Midbrain (tissue), 1 donor: ENCODE measurements around the gene PALS1.
A peak's percentile ranks its signal among the peaks of the same experiment; 100 is the strongest.
"Not testable (repeated sequence)": the region's sequence is repeated elsewhere in the genome, so short reads cannot be mapped to it uniquely, and the experiment has no call there.

ENCODE experiments used
- DNase-seq: peaks from one replicate; lab custom pipeline; 2025; lab: John Stamatoyannopoulos, UW

PALS1 gene

DNA sequence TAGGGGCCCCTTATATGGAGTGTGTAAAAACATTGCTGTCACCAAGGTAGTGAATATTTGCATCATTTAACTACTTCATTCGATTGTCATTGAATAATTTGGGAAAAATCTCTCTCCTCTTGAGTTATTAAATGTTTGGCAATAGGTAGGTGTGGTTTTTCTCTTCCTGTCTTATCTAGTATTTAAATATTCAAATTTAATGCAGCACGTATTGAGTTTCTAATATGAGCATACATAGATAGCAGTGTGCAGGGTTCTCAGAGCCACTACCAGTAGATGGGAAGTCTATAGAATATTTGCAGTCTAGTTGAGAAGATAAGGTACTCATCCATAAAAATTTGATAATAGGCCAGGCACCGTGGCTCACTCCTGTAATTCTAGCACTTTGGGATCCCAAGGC, 16.7 kb downstream of the PALS1 start:
- DNase-seq = no peak

DNA sequence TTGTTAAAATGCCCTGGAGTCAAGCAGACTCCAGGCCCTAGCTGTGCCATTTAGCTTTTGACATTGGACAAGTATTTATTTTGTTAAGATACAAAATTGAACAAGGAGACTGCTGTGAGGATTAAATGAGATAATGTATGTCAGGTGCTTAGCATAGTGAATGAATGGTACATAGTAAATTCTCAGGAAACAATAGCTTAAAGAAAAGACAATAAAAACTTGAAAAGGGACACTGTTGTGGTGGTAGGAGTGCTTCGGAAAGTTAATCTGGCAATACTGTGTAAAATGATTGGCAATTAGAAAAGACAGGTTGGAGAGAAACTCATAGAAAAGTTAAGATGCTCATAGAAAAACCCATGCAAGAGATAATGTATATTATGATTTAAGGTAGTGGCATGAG, 19.7 kb downstream of the PALS1 start:
- DNase-seq = no peak

DNA sequence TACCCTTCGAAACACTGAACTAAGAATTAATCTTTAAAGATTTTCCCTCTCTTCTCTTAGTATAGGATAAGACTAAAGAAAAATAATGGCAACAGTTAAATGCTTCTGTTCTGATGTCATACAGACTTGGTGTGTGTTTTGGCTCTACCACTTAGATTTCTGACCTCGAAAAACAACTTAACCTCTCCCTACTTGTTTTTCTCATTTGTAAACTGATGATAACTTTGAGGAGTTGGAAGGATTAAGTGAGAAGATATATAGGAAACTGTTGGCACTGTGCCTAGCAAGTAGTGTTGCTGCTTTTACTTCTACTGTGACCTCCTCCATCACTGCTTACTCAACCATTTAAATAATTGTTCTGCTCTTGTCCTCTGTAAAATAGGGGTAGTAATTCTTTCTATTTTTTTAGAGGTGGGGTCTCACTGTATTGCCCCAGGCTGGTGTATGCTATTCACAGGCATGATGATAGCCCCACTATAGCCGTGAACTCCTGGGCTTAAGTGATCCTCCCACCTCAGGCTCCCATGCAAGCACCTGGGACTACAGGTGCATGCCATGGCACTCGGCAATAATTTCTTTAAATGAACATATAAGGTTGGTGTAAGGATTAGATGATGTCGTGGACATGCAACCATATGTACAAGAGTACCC, 22.4 kb downstream of the PALS1 start:
- no peak for DNase-seq

DNA sequence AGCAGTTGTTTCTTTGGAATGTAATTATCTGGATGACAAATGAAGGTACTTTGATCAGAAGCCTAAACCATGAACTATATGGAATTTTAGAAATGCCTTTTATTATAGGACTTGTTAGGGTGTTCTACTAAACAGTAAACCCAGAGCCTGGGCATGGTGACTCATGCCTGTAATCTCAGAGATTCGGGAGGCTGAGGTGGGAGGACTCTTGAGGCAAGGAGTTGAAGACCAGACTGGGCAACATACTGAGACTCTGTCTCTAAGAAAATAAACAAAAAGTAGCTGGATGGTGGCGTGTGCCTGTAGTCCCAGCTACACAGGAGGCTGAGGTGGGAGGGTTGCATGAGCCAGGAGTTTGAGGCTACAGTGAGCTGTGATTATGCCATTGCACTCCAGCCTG, 23.9 kb downstream of the PALS1 start:
- DNase-seq = no peak

DNA sequence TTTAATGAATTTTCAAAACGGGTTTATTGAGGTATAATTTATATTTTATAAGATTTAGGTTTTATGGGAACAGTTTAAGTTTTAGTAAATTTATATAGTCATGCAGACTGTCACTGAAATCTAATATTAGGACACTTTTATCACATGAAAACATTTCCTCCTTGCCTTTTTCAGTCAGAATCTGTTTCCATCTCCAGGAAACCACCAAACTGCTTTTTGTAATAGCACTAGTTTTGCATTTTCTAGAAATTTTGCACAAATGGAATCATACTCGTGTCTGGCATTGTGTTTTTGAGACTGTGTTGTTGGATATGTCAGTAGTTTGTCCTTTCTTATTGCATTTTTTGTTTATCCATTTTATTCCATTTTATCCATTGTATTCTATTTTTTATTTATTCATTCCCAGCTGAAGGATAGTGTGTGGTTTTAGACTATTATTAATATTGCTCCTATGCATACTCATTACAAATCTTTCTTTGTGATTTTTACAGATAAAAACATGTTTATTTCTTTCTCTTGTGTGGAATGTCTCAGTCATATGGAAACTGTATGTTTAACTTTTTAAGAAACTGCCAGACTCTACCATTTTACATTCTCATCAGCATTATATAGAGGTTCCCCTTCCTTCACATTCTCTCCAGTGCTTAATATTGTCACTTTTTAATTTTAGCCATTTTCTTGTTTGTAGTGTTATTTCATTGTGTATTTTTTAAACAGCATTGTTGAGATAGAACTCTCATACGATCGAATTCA, 26.5 kb downstream of the PALS1 start:
- DNase-seq = no peak

DNA sequence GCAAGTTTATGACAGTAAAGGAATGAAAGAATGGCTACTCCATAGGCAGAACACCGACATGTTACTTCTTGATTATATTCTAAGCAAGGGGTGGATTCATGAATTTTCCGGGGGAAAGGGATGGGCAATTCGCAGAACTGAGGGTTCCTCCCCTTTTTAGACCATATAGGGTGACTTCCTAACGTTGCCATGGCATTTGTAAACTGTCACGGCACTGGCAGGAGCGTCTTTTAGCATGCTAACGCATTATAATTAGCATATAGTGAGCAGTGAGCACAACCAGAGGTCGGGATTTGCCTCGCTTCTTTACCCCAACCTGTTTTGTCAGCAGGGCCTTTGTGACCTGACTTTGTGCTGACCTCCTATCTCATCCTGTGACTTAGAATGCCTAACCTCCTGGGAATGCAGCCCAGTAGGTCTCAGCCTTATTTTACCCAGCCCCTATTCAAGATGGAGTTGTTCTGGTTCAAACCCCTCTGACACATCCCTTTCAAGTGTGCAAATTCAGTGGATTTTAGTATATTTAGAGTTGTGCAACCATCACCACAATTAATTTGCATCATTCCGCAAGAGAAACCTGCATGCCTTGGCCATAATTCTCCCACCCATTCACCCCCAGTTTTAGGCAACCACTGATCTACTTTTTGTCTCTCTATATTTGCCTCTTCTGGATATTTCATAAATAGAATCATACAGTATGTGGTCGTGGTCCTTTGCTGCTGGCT, 27.4 kb downstream of the PALS1 start:
- DNase-seq = no peak

DNA sequence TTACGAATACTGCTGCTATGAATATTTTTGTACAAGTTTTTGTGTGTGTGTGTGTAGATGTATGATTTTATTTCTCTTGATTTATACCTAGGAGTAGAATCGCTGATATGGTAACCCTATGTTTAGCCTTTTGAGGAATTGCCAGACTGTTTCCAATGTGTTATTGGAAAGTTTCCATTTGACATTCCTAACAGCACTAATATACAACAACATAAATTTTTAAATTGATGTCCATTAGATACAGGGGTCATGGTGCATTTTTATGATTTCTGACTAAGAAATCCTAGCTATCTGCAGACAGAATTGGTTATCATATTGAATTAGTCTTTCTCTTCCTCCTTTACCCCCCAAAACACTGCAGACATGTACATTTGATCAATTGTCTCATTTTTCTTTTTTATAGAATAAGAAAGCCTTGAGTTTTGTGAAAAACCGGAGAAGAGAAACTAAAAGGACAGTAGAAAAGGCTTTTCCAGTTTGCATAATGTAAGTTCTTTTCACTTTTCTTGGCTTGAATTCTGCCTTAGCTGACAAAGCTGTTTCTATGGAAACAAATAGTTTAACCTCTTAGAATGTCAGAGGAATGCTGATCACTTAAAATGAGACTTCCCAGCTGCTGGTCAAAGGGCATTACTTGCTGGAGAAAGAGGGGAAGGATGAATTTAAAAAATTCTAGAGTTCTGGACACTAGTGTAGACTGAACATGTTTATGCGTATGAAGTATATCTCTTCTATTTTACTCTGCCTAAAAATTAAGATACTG, 28.2 kb downstream of the PALS1 start:
- DNase-seq = peak; percentile 48

DNA sequence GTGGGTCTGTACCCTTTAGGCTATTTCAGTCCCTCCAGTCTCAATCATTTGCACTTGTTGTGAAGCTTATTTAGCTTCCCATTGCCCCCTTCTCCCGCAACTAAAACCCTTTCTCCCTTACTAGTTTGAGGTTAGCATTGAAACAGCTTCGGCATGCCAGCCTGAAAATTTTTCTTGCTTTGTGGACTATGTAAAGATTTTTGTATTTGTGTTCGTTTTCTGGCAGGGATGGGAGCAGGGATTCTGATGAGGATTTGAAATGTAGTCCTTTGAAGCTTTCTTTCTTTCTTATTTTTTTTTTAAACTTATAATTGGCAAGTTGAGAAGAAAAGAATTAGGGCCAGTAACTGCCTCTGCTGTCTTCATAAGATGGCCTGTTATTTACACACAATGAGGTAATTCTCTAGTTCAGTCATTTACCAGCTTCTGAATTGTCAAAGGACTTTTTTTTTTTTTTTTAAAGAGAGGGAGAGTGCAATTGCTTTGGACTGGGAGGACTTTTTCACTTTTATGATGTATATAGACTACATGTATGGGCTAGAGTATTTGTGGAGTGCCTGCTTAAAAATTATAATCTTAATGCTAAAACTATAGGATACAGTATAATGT, 29.0 kb downstream of the PALS1 start:
- peak; percentile 54 for DNase-seq

DNA sequence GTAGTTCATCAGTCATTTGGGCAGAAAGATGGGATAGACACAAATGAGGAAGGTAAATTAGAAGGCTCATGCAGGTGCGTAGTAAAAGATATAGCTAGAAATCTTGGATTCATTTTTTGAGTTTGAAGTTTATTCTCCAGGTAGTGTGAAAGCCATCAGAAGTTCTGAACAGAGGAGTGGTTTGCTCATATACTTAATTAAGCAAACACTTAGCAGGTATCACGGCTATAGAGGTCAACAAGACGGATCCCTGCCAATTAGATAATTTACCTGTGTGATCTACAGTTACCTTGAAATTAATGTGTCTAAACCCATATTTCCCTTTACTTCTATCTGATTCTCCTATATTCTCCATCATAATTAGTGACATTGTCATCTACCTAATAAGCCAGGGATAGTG, 29.7 kb downstream of the PALS1 start:
- DNase-seq = no peak

DNA sequence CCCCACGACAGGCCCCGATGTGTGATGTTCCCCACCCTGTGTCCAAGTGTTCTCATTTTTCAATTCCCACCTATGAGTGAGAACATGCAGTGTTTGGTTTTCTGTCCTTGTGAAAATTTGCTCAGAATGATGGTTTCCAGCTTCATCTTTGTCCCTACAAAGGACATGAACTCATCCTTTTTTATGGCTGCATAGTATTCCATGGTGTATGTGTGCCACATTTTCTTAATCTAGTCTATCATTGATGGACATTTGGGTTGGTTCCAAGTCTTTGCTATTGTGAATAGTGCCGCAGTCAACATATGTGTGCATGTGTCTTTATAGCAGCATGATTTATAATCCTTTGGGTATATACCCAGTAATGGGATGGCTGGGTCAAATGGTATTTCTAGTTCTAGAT, 32.0 kb downstream of the PALS1 start:
- not testable (repeated sequence) for DNase-seq

DNA sequence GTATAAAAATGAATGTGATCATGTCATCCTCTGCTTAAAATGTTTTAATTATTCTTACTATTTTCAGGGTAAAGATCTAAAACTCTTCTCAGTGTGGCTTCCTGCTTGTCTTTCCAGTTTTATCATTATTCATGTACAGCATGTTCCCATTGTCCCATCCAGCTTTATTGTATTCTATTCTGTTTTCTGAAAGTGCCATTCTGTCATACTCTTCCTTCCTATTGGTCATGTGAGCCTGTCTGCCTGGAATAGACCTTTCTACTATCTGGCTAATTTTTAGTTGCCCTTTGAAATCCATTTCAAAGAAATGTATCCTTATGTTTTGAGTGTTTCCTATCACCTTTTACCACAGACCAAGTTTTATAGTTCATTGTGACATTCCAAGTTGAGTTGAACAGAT, 34.9 kb downstream of the PALS1 start:
- DNase-seq = peak; percentile 34

DNA sequence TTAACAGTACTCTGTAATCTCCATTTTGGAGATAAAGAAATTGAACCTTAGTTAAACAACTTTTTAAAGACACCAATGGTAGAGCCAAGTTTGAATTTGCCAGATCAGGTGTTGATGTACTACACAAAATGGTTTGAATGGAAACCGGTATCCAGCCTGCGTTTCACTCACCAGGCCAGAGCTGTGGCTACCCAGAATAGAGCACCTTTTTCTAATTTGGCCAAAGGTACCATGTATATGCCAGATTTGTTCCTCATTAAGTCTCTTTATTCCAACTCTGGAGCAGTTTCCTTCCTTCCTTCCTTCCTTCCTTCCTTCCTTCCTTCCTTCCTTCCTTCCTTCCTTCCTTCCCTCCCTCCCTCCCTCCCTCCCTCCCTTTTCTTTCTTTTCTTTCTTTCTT, 39.3 kb downstream of the PALS1 start:
- no peak for DNase-seq

DNA sequence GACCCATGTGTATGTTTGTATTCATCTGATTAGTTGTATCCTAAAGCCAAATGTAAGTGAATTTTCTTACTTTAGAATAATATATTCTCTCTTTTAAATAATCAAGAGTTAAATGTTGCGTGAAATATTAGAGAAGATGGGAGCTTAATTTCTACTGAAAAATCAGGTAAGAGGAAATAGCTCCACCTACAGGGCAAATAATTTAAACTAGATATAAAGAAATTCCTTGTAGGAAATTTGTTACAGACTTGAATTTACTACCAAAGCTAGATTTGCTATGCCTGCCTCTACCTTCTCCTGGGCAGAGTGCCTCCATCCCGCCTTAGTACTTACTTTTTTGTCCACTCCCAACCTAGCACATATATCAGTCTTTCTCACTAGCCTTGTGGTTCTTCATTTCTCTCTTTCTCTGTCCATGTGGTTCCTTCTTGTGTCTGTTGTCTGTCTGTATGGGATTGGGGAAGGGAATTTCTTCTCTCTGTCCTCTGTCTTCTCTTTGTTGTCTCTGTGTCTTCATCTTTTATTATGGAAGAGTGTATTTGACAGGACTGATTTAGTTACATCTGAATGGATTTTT, 44.7 kb downstream of the PALS1 start:
- peak; percentile 61 for DNase-seq
